ENCODE results near the gene RPL13A. TPM values are rescaled to one million over a fixed set of nuclear protein-coding genes. Genes with fewer than 3 reads are reported as not detected.

The RPL13A gene
- total and polyA plus RNA-seq, 2 experiments from 2014 or later = 2,105 to 2,412 TPM

DNA sequence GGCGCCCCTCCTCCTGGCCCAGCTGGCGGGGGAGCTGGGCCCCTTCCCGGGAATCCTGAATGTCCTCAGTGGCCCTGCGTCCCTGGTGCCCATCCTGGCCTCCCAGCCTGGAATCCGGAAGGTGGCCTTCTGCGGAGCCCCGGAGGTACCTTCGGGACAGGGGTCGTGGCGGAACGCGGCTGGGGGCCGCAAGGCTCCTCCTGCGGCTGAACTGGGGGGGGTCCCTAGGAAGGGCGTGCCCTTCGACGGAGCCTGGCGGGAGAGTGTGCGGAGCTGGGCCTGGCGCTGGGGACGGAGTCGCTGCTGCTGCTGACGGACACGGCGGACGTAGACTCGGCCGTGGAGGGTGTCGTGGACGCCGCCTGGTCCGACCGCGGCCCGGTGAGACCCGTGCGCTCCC is 25.8 kb upstream of the RPL13A start (continued):
- TF ChIP-seq CTCF (conservative IDR thresholded peaks at IDR 0.05; ENCODE audit: low read depth in 2 of 2) (no peak), STAT1 (IDR thresholded peaks at IDR 0.05; ENCODE audit: unreplicated experiment) (no peak), ZNF114 (CRISPR knock-in tag; IDR thresholded peaks at IDR 0.05) (no peak), EZH2 (IDR thresholded peaks at IDR 0.05; ENCODE audit: low read depth, unreplicated experiment) (no peak), EZH2phosphoT487 (IDR thresholded peaks at IDR 0.05; ENCODE audit: unreplicated experiment) (no peak), JUNB (IDR thresholded peaks at IDR 0.05; ENCODE audit: unreplicated experiment) (no peak), POLR2AphosphoS5 (IDR thresholded peaks at IDR 0.05; ENCODE audit: low read depth) (no peak), ETS1 (IDR thresholded peaks at IDR 0.05) (no peak), CREB1 (CRISPR knock-in tag; IDR thresholded peaks at IDR 0.05; ENCODE audit: low read depth) (no peak)

- ATAC-seq (no peak), DNase-seq (ENCODE audit: low spot score) (no peak)
- Histone ChIP-seq H3K4me2 (no peak overlapping the region), H2AFZ (no peak overlapping the region), H3K79me2 (replicated peaks; ENCODE audit: insufficient read depth) (no peaks in the 10 kb centered on the region), H3K27ac (ENCODE audit: low read depth) (no peak overlapping the region), H3F3A (replicated peaks; ENCODE audit: low read depth) (0 out of 2 replicates have a peak, but pooled peaks cover 2% of the 10 kb centered on the region), H3K36me3 (ENCODE audit: insufficient read depth) (no peaks in the 10 kb centered on the region), H3K4me1 (ENCODE audit: insufficient read depth) (no peaks in the 10 kb centered on the region; the same call in 1 of the 2 replicates), H3K4me3 (no peak overlapping the region), H4K20me1 (replicated peaks; ENCODE audit: insufficient read depth) (no peaks in the 10 kb centered on the region; the same call in 1 of the 2 replicates), H3K9me2 (ENCODE audit: insufficient read depth) (no peaks in the 10 kb centered on the region), H3K27me3 (ENCODE audit: insufficient read depth) (no peaks in the 10 kb centered on the region)
- Mint-ChIP-seq H3K27ac (no peak overlapping the region), H3K4me1 (no peaks in the 10 kb centered on the region), H3K27me3 (ENCODE audit: insufficient read depth, low read depth, poor library complexity) (peaks cover 11% of the 10 kb centered on the region), H3K4me3 (no peak overlapping the region), H3K9me3 (no peaks in the 10 kb centered on the region), H3K36me3 (ENCODE audit: low read depth) (peaks cover 32% of the 10 kb centered on the region)
- TF ChIP-seq NANOG (IDR thresholded peaks at IDR 0.05; ENCODE audit: borderline replicate concordance) (no peak), STAT1 (IDR thresholded peaks at IDR 0.05; ENCODE audit: unreplicated experiment) (no peak), POLR2AphosphoS5 (IDR thresholded peaks at IDR 0.05; ENCODE audit: low read depth) (no peak), JUNB (IDR thresholded peaks at IDR 0.05; ENCODE audit: unreplicated experiment) (no peak), EZH2 (IDR thresholded peaks at IDR 0.05; ENCODE audit: low read depth, unreplicated experiment) (no peak), ZNF331 (CRISPR knock-in tag; IDR thresholded peaks at IDR 0.05; ENCODE audit: low read depth) (no peak), EZH2phosphoT487 (IDR thresholded peaks at IDR 0.05; ENCODE audit: unreplicated experiment) (no peak), CREB1 (CRISPR knock-in tag; IDR thresholded peaks at IDR 0.05; ENCODE audit: low read depth) (no peak), ETS1 (IDR thresholded peaks at IDR 0.05) (no peak), CTCF (conservative IDR thresholded peaks at IDR 0.05; ENCODE audit: low read depth in 2 of 2) (no peak)
- TF ChIP-seq, protein P1, sequence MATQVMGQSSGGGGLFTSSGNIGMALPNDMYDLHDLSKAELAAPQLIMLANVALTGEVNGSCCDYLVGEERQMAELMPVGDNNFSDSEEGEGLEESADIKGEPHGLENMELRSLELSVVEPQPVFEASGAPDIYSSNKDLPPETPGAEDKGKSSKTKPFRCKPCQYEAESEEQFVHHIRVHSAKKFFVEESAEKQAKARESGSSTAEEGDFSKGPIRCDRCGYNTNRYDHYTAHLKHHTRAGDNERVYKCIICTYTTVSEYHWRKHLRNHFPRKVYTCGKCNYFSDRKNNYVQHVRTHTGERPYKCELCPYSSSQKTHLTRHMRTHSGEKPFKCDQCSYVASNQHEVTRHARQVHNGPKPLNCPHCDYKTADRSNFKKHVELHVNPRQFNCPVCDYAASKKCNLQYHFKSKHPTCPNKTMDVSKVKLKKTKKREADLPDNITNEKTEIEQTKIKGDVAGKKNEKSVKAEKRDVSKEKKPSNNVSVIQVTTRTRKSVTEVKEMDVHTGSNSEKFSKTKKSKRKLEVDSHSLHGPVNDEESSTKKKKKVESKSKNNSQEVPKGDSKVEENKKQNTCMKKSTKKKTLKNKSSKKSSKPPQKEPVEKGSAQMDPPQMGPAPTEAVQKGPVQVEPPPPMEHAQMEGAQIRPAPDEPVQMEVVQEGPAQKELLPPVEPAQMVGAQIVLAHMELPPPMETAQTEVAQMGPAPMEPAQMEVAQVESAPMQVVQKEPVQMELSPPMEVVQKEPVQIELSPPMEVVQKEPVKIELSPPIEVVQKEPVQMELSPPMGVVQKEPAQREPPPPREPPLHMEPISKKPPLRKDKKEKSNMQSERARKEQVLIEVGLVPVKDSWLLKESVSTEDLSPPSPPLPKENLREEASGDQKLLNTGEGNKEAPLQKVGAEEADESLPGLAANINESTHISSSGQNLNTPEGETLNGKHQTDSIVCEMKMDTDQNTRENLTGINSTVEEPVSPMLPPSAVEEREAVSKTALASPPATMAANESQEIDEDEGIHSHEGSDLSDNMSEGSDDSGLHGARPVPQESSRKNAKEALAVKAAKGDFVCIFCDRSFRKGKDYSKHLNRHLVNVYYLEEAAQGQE (IDR thresholded peaks at IDR 0.05; ENCODE audit: unreplicated experiment) = no peak
These were observed 24.9 kb upstream of the RPL13A start for GRCh38 chr19:49462492-49462891.

All from GM23338 (cell line).